Ramos (cell line): ENCODE results near the gene UCK2.

ENCODE experiments used
- in situ Hi-C: fragments of 300-500 bp; cut with MboI; formaldehyde crosslinking; loops from one replicate; pipeline ENCODE4 v1.14.3; 2022; ENCODE audit warnings: low sequenced_read_pairs; ENCODE audit not compliant: unreplicated experiment

UCK2 gene

GRCh38 chr1:165897326-165898303, 70.2 kb downstream of the UCK2 start:
- in situ Hi-C loops, result no loop called here

DNA sequence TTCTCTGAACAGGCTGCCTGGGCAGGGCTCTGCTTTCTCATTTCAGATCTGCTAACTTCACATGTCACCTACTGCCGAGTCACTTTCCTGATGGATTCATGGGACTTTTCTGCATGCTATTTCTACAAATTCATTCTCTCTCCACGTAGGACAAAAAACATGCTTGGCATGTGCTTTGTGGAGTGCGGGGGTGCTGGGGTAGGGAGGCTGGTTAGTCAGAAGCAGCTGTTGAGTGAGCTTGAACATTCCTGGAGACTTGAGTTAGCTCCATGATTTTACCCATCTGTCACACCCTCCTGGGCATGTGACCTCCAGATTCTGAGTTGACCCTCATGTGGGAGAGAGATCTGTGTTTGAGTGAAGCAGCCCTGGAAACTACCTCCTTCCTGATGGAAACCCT, 71.4 kb downstream of the UCK2 start:
- in situ Hi-C loops, result no loop called here

GRCh38 chr1:165899461-165899941, 72.1 kb downstream of the UCK2 start:
- in situ Hi-C loops, result no loop called here

DNA sequence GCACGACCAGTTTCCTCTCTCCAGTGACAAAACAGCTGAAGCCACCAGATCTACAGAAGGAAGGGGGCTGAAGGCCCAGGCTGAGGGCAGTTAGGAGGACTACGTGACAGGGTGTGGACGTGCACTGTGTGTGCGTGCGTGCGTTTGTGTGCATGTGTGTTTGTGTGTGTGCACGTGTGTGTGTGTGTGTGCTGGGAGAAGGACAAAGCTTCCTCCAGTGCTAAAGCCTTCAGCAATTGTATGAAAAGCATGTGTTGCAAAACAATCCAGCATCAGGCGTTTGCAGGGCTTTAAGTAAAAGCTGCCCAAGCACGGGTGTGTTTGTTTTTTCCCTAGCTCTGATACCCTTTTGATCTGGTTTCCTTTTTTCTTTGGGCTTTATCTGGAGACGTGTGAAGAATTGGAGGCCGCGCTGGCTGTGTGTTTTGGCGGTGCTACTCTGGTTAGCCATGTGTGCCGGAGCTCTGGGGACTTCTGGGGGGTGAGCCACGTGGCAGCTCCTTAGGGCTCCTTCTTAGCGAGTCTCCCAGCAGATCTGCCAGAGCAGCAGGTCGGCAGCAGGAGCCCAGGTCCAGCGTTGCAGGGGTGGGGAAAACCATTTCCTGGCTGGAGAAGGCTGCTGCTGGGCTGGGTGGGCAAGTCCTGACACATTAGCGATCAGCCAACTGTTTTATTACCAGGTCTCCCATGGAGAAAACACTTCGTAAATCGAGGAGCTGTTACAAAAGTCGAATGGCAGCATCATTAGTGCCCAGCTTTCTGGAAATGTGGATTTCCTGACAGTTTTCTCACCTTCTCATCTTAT, 73.4 kb downstream of the UCK2 start:
- in situ Hi-C loops, result no loop called here

DNA sequence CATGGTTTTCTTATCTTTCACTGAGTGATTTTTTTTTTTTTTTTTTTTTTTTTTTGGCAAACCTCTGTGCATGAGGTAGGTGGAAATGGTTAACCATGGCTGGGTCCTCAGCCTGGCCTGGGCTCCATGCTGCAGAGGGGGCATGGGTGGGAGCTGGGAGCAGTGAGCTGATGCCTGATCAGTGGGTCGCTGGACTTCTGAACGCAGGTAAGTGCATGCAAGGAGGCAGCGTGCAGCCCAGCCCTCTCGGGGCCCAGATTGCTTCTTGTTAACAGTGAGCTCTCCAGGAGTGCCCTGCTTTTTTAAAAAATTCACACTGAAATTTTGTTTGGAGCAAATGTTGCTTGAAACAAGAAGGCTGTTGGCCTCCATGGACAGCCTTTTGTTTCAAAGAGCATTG, 75.2 kb downstream of the UCK2 start:
- in situ Hi-C loops, result no loop called here

- in situ Hi-C loops, result no loop called here
Measured at GRCh38 chr1:165903672-165904071, 76.3 kb downstream of the UCK2 start.

DNA sequence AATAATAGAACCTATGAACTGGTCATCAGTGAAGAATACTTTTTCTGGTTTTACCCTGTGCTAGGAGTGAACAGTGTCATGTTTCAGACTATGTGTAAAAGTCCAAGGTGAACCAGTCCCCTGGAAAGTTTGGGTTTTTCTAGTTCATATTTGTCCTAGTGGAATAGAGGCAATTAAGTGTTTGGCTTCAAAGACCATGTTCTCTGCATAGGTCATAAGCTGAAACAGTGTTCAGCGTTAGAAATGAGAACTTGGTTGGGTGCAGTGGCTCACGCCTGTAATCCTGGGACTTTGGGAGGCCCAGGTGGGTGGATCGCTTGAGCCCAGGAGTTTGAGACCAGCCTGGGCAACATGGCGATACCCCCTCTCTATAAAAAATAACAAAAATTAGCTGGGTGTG, 77.5 kb downstream of the UCK2 start:
- in situ Hi-C loops, result no loop called here

- in situ Hi-C loops, result no loop called here
Measured at GRCh38 chr1:165905853-165906252, 78.4 kb downstream of the UCK2 start.

- in situ Hi-C loops, result no loop called here
Measured at GRCh38 chr1:165907256-165907857, 79.9 kb downstream of the UCK2 start.

- in situ Hi-C loops, result loop anchor here (5.0 to 10.0 kb wide), 2 partner anchors 194 to 516 kb away; no protein-coding TSS in a partner anchor
Measured at GRCh38 chr1:165910764-165911421, 83.5 kb downstream of the UCK2 start.

DNA sequence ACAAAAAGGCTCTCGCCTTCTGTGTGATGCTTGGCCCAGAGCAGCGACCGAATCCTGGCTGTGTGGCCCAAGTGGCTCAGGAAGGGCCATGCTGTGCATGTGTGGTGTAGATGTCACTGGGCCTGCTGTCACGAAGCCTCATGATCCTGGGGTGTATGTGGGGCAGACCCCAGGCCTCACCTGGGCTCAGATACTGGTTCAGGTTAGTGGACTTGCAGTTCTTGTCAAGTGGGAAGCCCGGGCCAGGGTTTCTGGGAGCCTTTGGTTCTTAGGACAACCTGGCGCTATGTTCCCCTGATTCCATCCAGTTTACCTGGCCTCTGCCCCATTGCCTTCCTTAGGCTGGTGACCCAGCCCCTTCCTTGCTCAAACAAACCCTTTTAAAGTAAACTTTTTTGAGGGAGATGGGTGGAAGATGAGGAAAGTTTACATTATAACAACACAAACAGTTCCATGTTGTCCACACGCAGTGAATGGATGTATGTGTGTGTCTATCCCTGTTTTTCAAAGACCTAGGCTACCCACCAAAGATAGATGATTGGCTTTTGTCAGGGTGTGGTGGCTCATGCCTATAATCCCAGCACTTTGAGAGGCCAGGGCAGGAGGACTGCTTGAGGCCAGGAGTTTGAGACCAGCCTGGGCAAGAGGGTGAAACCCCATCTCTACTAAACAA, 84.3 kb downstream of the UCK2 start:
- in situ Hi-C loops, result loop anchor here (5.0 to 10.0 kb wide), 2 partner anchors 194 to 517 kb away; no protein-coding TSS in a partner anchor

DNA sequence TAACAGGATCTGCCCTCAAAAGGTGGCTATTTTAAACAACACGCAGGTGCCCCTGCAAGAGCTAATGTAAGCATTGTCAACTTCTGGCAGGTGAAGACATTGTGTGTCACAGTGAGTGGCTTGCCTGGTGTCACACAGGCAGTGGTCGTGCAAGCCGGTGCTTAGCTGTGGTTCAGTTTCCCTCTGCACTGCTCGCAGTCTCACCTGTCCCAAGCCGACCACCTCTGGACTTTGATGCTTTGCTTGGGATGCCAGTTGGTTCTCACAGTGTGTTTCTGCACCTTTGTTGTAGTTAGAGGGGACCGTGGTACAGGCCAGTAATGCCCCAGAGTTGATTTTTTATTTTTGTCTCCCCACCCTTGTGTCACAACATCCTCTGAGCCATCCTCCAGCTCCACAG, 85.2 kb downstream of the UCK2 start:
- in situ Hi-C loops, result loop anchor here (5.0 to 10.0 kb wide), 2 partner anchors 195 to 518 kb away; no protein-coding TSS in a partner anchor

DNA sequence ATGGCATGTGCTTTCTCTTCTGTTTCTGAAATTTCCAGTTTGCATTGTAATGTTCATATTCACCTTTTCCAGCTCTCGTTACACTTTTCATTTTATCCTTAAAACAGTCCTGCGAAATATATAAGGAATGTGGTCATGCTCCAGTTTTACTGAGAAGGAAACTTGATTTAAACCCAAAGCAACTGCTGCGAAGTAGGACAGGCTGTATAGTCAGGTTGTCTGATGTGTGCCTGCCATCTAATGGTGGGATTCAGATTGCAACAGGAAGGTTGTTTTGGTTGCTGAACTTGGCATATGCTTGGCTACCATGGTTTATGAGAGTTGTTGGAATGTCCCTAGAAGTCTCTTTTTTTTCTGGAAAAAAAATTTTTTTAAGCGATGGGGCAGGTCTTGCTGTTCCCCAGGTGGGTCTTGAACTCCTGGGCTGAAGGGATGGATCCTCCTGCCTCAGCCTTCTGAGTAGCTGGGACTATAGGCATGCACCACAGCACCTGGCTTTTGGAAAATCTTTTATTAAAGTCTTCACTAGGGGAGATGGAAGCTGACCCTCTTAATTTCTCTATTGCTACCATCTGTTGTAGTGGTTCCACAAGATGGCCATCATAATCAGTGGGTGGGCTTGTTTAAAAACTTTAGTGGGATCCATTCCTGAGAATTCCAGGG, 86.9 kb downstream of the UCK2 start:
- in situ Hi-C loops, result loop anchor here (5.0 to 10.0 kb wide), 2 partner anchors 197 to 519 kb away; no protein-coding TSS in a partner anchor

DNA sequence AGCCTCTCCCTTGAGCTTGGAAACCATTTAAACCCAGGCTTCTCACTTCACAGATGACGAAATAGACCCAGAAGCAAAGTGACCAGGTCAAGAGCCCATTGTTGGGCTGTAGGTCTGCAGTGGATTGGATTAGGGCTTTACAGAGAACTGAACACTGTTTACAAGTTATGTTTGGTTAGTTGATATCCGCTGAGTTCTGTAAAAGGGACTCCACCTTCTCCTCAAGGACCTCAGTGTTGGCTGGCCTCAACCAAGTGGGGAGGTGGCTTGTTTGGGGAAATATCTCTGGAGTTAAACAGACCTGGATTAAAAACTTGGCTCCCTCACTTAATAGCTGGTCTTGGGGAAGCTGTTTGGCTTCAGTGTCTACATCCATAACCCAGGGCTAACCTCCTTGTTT, 88.1 kb downstream of the UCK2 start:
- in situ Hi-C loops, result loop anchor here (5.0 to 10.0 kb wide), 2 partner anchors 313 to 521 kb away; no protein-coding TSS in a partner anchor

DNA sequence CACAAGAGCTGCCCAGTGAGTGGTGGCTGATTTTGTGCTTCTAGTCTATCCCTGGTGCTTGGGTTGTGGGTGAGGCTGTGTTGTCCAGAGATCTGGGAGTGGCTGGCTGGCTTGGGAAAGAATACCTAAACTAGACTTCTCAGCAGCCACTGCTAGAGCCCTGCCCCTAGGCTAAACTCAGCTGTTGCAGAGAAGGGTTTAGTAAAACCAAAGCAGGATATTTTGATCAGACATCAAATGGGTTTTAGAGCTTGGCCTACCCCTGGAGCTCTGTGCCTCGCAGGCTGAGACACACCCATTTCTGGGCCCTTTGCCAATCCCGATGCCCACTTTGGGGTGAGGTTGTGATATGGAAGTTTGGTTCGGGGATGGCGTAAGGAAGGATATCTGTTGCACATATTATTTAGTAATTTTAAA, 88.5 kb downstream of the UCK2 start:
- in situ Hi-C loops, result loop anchor here (5.0 to 10.0 kb wide), 2 partner anchors 314 to 521 kb away; no protein-coding TSS in a partner anchor

DNA sequence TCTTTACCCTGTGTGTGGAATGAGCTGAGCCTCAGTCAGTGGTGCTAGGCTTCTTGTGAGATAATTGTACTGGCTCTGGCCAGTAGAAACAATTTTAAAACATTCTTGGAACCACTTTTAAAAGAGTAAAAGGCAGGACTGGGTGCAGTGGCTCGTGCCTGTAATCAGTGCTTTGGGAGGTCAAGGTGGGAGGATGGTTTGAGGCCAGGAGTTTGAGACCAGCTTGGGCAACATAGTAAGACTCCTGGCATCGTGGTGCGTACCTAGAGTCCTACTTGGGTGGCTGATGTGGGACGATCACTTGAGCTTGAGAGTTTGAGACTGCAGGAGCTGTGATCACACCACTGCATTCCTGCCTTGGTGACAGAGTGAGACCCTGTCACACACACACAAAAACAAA, 89.8 kb downstream of the UCK2 start:
- in situ Hi-C loops, result loop anchor here (5.0 to 10.0 kb wide), 2 partner anchors 315 to 522 kb away; no protein-coding TSS in a partner anchor

- in situ Hi-C loops, result no loop called here
Measured at GRCh38 chr1:165924117-165924516, 96.7 kb downstream of the UCK2 start.

DNA sequence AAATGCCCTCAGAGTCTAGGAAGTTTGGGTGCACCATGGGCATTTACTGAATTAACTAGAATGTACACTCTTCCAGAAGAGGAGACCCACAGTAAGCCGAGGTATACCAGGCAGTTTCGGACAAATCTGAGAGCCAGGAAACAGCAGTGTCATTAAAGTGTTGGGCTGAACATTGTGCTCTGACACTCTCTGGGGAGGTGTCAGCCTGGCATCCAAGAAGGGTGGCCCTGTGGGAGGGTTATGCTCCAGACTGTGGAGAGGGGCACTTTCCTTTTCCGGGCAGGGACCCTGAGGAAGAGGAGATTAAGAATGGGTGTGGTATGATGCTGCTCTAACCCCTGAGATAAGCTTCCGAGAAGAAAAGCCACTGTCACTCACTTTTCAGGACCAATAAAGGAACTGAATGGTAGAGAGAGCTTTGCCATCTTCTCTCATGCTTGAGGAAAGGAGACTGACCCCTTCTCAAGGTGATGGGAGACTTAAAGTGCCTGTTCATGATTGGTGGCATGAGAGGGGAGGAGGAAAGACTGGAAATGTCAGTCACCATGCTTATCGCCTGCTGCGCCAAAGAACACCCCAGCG, 98.2 kb downstream of the UCK2 start:
- in situ Hi-C loops, result no loop called here
